WTC11 (cell line): Measurements from ENCODE around the gene LEUTX. TPM values are rescaled to one million over a fixed set of nuclear protein-coding genes. Genes with fewer than 3 reads are reported as not detected.

ENCODE experiments used
- AFF4 ChIP-seq: sonication (generic); formaldehyde crosslinking; IDR thresholded peaks from 2 replicates; pipeline ENCODE4 v1.8.1; 2023; ENCODE audit warnings: mild to moderate bottlenecking, missing genetic modification reagents, borderline replicate concordance
- CBFB ChIP-seq: sonication (generic); formaldehyde crosslinking; IDR thresholded peaks from 2 replicates; pipeline ENCODE4 v1.8.1; 2022; ENCODE audit warnings: mild to moderate bottlenecking, low read depth, missing genetic modification reagents
- CREB1 ChIP-seq: sonication (generic); formaldehyde crosslinking; IDR thresholded peaks from 2 replicates; pipeline ENCODE4 v1.8.0; 2023; ENCODE audit warnings: mild to moderate bottlenecking, missing genetic modification reagents
- FOXK1 ChIP-seq: sonication (generic); formaldehyde crosslinking; IDR thresholded peaks from 2 replicates; pipeline ENCODE4 v1.8.0; 2022; ENCODE audit warnings: mild to moderate bottlenecking, moderate library complexity, missing genetic modification reagents
- GRHL2 ChIP-seq: fragments of 250-450 bp; sonication (Bioruptor Pico); IDR thresholded peaks from 2 replicates; pipeline ENCODE4 v1.8.0; 2022; ENCODE audit warnings: mild to moderate bottlenecking, moderate library complexity; ENCODE audit not compliant: insufficient replicate concordance, severe bottlenecking
- HMGA2 ChIP-seq: fragments of 250-450 bp; sonication (Bioruptor Pico); IDR thresholded peaks from 2 replicates; pipeline ENCODE4 v1.4.0; 2021; ENCODE audit warnings: mild to moderate bottlenecking, moderate library complexity
- HMGXB4 ChIP-seq: sonication (generic); formaldehyde crosslinking; IDR thresholded peaks from 2 replicates; pipeline ENCODE4 v1.8.1; 2023; ENCODE audit warnings: mild to moderate bottlenecking, moderate library complexity, missing genetic modification reagents
- JUN ChIP-seq: sonication (generic); formaldehyde crosslinking; IDR thresholded peaks from 2 replicates; pipeline ENCODE4 v1.8.0; 2023; ENCODE audit warnings: mild to moderate bottlenecking, missing genetic modification reagents
- MYBL2 ChIP-seq: sonication (generic); formaldehyde crosslinking; IDR thresholded peaks from 2 replicates; pipeline ENCODE4 v1.8.1; 2023; ENCODE audit warnings: mild to moderate bottlenecking, moderate library complexity, missing genetic modification reagents
- NFATC4 ChIP-seq: fragments of 250-450 bp; sonication (Bioruptor Pico); IDR thresholded peaks from 2 replicates; pipeline ENCODE4 v1.9.0; 2021; ENCODE audit warnings: mild to moderate bottlenecking
- NFYB ChIP-seq: sonication (generic); formaldehyde crosslinking; conservative IDR thresholded peaks from 2 replicates; pipeline ENCODE4 v1.8.0; 2022; ENCODE audit warnings: low read depth, missing genetic modification reagents
- NR2C2 ChIP-seq: sonication (generic); formaldehyde crosslinking; IDR thresholded peaks from 2 replicates; pipeline ENCODE4 v1.8.0; 2022; ENCODE audit warnings: mild to moderate bottlenecking, missing genetic modification reagents
- NR3C1 ChIP-seq: sonication (generic); formaldehyde crosslinking; conservative IDR thresholded peaks from 2 replicates; pipeline ENCODE4 v1.8.1; 2023; ENCODE audit warnings: low read depth, mild to moderate bottlenecking, missing genetic modification reagents
- RELA ChIP-seq: sonication (generic); formaldehyde crosslinking; IDR thresholded peaks from 2 replicates; pipeline ENCODE4 v1.8.1; 2022; ENCODE audit warnings: missing genetic modification reagents, mild to moderate bottlenecking, borderline replicate concordance
- SOX15 ChIP-seq: fragments of 250-450 bp; sonication (Bioruptor Pico); IDR thresholded peaks from 2 replicates; pipeline ENCODE4 v1.9.0; 2021; ENCODE audit warnings: mild to moderate bottlenecking
- TCF7 ChIP-seq: sonication (generic); formaldehyde crosslinking; IDR thresholded peaks from 2 replicates; pipeline ENCODE4 v1.8.0; 2022; ENCODE audit warnings: mild to moderate bottlenecking, low read depth, missing genetic modification reagents, moderate library complexity
- ZBTB43 ChIP-seq: sonication (generic); formaldehyde crosslinking; IDR thresholded peaks from 2 replicates; pipeline ENCODE4 v1.8.1; 2023; ENCODE audit warnings: mild to moderate bottlenecking, missing genetic modification reagents
- ZNF121 ChIP-seq: sonication (generic); formaldehyde crosslinking; IDR thresholded peaks from 2 replicates; pipeline ENCODE4 v1.8.0; 2023; ENCODE audit warnings: missing genetic modification reagents
- ZNF219 ChIP-seq: sonication (generic); formaldehyde crosslinking; IDR thresholded peaks from 2 replicates; pipeline ENCODE4 v1.8.0; 2023; ENCODE audit warnings: missing genetic modification reagents, mild to moderate bottlenecking, borderline replicate concordance
- ZNF423 ChIP-seq: fragments of 250-450 bp; sonication (Bioruptor Pico); IDR thresholded peaks from 2 replicates; pipeline ENCODE4 v2.1.2; 2022; ENCODE audit warnings: mild to moderate bottlenecking, moderate library complexity
- ZNF671 ChIP-seq: fragments of 250-450 bp; sonication (Bioruptor Pico); IDR thresholded peaks from 2 replicates; pipeline ENCODE4 v1.8.0; 2021; ENCODE audit warnings: mild to moderate bottlenecking
- total RNA-seq: library from RNA; stranded (reverse); gene quantifications from 3 replicates; pipeline ENCODE4 v1.2.3, GENCODE V29; 2021
- TF ChIP-seq, protein P1 (sequence below): sonication (generic); formaldehyde crosslinking; IDR thresholded peaks from 2 replicates; pipeline ENCODE4 v1.8.0; 2023; ENCODE audit warnings: missing genetic modification reagents, mild to moderate bottlenecking, borderline replicate concordance
- TF ChIP-seq, protein P2 (sequence below): sonication (generic); formaldehyde crosslinking; IDR thresholded peaks from 2 replicates; pipeline ENCODE4 v1.8.0; 2022; ENCODE audit warnings: mild to moderate bottlenecking, missing genetic modification reagents
- TF ChIP-seq, protein P3 (sequence below): sonication (generic); formaldehyde crosslinking; IDR thresholded peaks from 2 replicates; pipeline ENCODE4 v1.8.1; 2023; ENCODE audit warnings: mild to moderate bottlenecking, missing genetic modification reagents, moderate library complexity
- TF ChIP-seq, protein P4 (sequence below): sonication (generic); formaldehyde crosslinking; IDR thresholded peaks from 2 replicates; pipeline ENCODE4 v1.8.0; 2023; ENCODE audit warnings: missing genetic modification reagents

Gene LEUTX
- total RNA-seq, 1 experiment from 2014 or later = not detected

DNA sequence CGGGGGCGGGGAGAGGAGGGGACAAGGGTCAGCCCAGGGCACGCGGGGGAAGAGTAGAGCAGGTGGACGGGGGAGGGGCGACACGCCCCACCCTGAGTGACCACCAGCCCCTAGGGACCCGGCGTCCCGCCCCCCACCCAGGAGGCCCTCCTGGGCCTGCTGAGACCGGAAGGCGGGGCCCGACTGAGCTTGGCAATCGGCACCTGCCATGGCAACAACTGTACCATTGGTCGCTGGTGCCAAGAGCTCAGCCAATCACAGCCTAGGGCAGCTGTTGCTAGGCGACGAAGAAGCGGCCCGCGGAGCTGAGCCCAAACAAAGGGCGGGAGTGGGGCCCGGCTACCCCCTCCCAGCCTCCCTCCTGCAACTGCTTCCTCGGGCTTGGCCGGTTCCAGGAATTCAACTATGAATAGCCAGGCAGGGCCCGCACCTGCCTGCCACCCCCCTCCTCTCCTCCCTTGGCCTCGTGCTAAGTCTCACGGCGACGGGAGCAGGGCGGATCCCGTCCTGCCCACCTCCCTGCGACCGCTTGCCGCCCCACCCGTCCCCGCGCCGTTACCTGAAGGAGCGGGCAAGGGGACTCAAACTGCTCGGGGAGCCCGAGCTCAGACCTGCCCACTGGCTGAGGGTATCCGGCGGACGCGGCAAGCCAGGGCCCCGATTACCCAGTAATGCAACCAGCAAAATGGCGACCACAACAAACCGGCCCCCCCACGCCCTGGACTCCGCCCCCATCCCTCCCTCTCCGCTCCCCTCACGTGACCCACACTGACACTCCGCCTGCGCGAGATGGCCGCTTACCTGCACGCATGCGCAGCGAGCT lies 55.0 kb downstream of the LEUTX start, which contains the start of gene DYRK1B (continued):
- TF ChIP-seq, protein P1, sequence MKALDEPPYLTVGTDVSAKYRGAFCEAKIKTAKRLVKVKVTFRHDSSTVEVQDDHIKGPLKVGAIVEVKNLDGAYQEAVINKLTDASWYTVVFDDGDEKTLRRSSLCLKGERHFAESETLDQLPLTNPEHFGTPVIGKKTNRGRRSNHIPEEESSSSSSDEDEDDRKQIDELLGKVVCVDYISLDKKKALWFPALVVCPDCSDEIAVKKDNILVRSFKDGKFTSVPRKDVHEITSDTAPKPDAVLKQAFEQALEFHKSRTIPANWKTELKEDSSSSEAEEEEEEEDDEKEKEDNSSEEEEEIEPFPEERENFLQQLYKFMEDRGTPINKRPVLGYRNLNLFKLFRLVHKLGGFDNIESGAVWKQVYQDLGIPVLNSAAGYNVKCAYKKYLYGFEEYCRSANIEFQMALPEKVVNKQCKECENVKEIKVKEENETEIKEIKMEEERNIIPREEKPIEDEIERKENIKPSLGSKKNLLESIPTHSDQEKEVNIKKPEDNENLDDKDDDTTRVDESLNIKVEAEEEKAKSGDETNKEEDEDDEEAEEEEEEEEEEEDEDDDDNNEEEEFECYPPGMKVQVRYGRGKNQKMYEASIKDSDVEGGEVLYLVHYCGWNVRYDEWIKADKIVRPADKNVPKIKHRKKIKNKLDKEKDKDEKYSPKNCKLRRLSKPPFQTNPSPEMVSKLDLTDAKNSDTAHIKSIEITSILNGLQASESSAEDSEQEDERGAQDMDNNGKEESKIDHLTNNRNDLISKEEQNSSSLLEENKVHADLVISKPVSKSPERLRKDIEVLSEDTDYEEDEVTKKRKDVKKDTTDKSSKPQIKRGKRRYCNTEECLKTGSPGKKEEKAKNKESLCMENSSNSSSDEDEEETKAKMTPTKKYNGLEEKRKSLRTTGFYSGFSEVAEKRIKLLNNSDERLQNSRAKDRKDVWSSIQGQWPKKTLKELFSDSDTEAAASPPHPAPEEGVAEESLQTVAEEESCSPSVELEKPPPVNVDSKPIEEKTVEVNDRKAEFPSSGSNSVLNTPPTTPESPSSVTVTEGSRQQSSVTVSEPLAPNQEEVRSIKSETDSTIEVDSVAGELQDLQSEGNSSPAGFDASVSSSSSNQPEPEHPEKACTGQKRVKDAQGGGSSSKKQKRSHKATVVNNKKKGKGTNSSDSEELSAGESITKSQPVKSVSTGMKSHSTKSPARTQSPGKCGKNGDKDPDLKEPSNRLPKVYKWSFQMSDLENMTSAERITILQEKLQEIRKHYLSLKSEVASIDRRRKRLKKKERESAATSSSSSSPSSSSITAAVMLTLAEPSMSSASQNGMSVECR (CRISPR knock-in tag) = no peak; the same call in 1 of the 2 replicates
- TF ChIP-seq NFATC4 (CRISPR knock-in tag) = peak; percentile 56; the same call in 1 of the 2 replicates
- no peak for TF ChIP-seq AFF4 (CRISPR knock-in tag)
- TF ChIP-seq, protein P2, sequence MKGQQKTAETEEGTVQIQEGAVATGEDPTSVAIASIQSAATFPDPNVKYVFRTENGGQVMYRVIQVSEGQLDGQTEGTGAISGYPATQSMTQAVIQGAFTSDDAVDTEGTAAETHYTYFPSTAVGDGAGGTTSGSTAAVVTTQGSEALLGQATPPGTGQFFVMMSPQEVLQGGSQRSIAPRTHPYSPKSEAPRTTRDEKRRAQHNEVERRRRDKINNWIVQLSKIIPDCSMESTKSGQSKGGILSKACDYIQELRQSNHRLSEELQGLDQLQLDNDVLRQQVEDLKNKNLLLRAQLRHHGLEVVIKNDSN (CRISPR knock-in tag) = peak; percentile 99
- TF ChIP-seq, protein P3, sequence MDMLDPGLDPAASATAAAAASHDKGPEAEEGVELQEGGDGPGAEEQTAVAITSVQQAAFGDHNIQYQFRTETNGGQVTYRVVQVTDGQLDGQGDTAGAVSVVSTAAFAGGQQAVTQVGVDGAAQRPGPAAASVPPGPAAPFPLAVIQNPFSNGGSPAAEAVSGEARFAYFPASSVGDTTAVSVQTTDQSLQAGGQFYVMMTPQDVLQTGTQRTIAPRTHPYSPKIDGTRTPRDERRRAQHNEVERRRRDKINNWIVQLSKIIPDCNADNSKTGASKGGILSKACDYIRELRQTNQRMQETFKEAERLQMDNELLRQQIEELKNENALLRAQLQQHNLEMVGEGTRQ = peak; percentile 99
- TF ChIP-seq TCF7 (CRISPR knock-in tag) = no peak
- no peak for TF ChIP-seq GRHL2 (CRISPR knock-in tag)
- TF ChIP-seq SOX15 (CRISPR knock-in tag) = no peak
- peak; percentile 95 for TF ChIP-seq NFYB (CRISPR knock-in tag)
- no peak for TF ChIP-seq ZNF121 (CRISPR knock-in tag)
- TF ChIP-seq FOXK1 (CRISPR knock-in tag) = peak; percentile 97
- TF ChIP-seq CREB1 (CRISPR knock-in tag) = no peak
- no peak for TF ChIP-seq JUN (CRISPR knock-in tag)
- no peak for TF ChIP-seq RELA (CRISPR knock-in tag)
- no peak for TF ChIP-seq NR3C1
- no peak for TF ChIP-seq ZBTB43 (CRISPR knock-in tag)
- no peak for TF ChIP-seq HMGA2
- no peak for TF ChIP-seq HMGXB4 (CRISPR knock-in tag)
- TF ChIP-seq ZNF423 (CRISPR knock-in tag) = peak; percentile 35; the same call in 1 of the 2 replicates
- no peak for TF ChIP-seq NR2C2
- no peak for TF ChIP-seq ZNF219 (CRISPR knock-in tag)
- 0 out of 2 replicates have a peak, but pooled peaks have one; percentile 75 for TF ChIP-seq ZNF671 (CRISPR knock-in tag)
- 0 out of 2 replicates have a peak, but pooled peaks have one; percentile 25 for TF ChIP-seq MYBL2 (CRISPR knock-in tag)
- TF ChIP-seq CBFB = 0 out of 2 replicates have a peak, but pooled peaks have one; percentile 41
- TF ChIP-seq, protein P4, sequence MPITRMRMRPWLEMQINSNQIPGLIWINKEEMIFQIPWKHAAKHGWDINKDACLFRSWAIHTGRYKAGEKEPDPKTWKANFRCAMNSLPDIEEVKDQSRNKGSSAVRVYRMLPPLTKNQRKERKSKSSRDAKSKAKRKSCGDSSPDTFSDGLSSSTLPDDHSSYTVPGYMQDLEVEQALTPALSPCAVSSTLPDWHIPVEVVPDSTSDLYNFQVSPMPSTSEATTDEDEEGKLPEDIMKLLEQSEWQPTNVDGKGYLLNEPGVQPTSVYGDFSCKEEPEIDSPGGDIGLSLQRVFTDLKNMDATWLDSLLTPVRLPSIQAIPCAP = no peak
